ENCODE data around the gene C11orf91. TPM values are rescaled to one million over a fixed set of nuclear protein-coding genes. Genes with fewer than 3 reads are reported as not detected.

Gene C11orf91
- total RNA-seq, 1 donor from 2014 or later, result 0.75 TPM

GRCh38 chr11:33658195-33658900, 42.3 kb downstream of the C11orf91 start:
- H3K4me3 Mint-ChIP-seq (ENCODE audit: unreplicated experiment), result no peak overlapping the region
- peak; percentile 80 for DNase-seq (ENCODE audit: extremely low spot score, unreplicated experiment)
- no peak overlapping the region for H3K27ac Mint-ChIP-seq (ENCODE audit: unreplicated experiment)
- peaks cover 7% of the 10 kb centered on the region for H3K36me3 Mint-ChIP-seq (ENCODE audit: unreplicated experiment)
- no peaks in the 10 kb centered on the region for H3K9me3 Mint-ChIP-seq (ENCODE audit: unreplicated experiment)
- no peaks in the 10 kb centered on the region for H3K4me1 Mint-ChIP-seq (ENCODE audit: unreplicated experiment)
- no peak for TF ChIP-seq CTCF (IDR thresholded peaks at IDR 0.05)
- H3K27me3 Mint-ChIP-seq (ENCODE audit: unreplicated experiment), result no peaks in the 10 kb centered on the region

GRCh38 chr11:33657757-33658156, 42.9 kb downstream of the C11orf91 start:
- Mint-ChIP-seq H3K27me3 (ENCODE audit: unreplicated experiment) (no peaks in the 10 kb centered on the region), H3K36me3 (ENCODE audit: unreplicated experiment) (peaks cover 7% of the 10 kb centered on the region), H3K9me3 (ENCODE audit: unreplicated experiment) (no peaks in the 10 kb centered on the region), H3K4me3 (ENCODE audit: unreplicated experiment) (no peak overlapping the region), H3K27ac (ENCODE audit: unreplicated experiment) (no peak overlapping the region), H3K4me1 (ENCODE audit: unreplicated experiment) (no peaks in the 10 kb centered on the region)
- TF ChIP-seq CTCF (IDR thresholded peaks at IDR 0.05), result no peak
- DNase-seq (ENCODE audit: extremely low spot score, unreplicated experiment), result no peak

- no peak overlapping the region for H3K27ac Mint-ChIP-seq (ENCODE audit: unreplicated experiment)
- H3K4me1 Mint-ChIP-seq (ENCODE audit: unreplicated experiment), result no peaks in the 10 kb centered on the region
- no peak overlapping the region for H3K4me3 Mint-ChIP-seq (ENCODE audit: unreplicated experiment)
- H3K27me3 Mint-ChIP-seq (ENCODE audit: unreplicated experiment), result no peaks in the 10 kb centered on the region
- no peaks in the 10 kb centered on the region for H3K9me3 Mint-ChIP-seq (ENCODE audit: unreplicated experiment)
- H3K36me3 Mint-ChIP-seq (ENCODE audit: unreplicated experiment), result peaks cover 5% of the 10 kb centered on the region
- peak; percentile 49 for DNase-seq (ENCODE audit: extremely low spot score, unreplicated experiment)
- no peak for TF ChIP-seq CTCF (IDR thresholded peaks at IDR 0.05)
These were observed 43.9 kb downstream of the C11orf91 start for GRCh38 chr11:33656768-33657167.

- no peak overlapping the region for H3K27ac Mint-ChIP-seq (ENCODE audit: unreplicated experiment)
- no peak overlapping the region for H3K4me3 Mint-ChIP-seq (ENCODE audit: unreplicated experiment)
- no peaks in the 10 kb centered on the region for H3K4me1 Mint-ChIP-seq (ENCODE audit: unreplicated experiment)
- DNase-seq (ENCODE audit: extremely low spot score, unreplicated experiment), result peak; percentile 59
- H3K9me3 Mint-ChIP-seq (ENCODE audit: unreplicated experiment), result no peaks in the 10 kb centered on the region
- peaks cover 5% of the 10 kb centered on the region for H3K36me3 Mint-ChIP-seq (ENCODE audit: unreplicated experiment)
- no peaks in the 10 kb centered on the region for H3K27me3 Mint-ChIP-seq (ENCODE audit: unreplicated experiment)
- no peak for TF ChIP-seq CTCF (IDR thresholded peaks at IDR 0.05)
These were observed 44.6 kb downstream of the C11orf91 start for GRCh38 chr11:33655842-33656600.

GRCh38 chr11:33654594-33654993, 46.0 kb downstream of the C11orf91 start:
- H3K9me3 Mint-ChIP-seq (ENCODE audit: unreplicated experiment), result no peaks in the 10 kb centered on the region
- H3K27me3 Mint-ChIP-seq (ENCODE audit: unreplicated experiment), result no peaks in the 10 kb centered on the region
- TF ChIP-seq CTCF (IDR thresholded peaks at IDR 0.05), result no peak
- H3K4me1 Mint-ChIP-seq (ENCODE audit: unreplicated experiment), result no peaks in the 10 kb centered on the region
- H3K27ac Mint-ChIP-seq (ENCODE audit: unreplicated experiment), result no peak overlapping the region
- peaks cover 5% of the 10 kb centered on the region for H3K36me3 Mint-ChIP-seq (ENCODE audit: unreplicated experiment)
- no peak overlapping the region for H3K4me3 Mint-ChIP-seq (ENCODE audit: unreplicated experiment)
- DNase-seq (ENCODE audit: extremely low spot score, unreplicated experiment), result no peak
